Measurements from ENCODE around the gene ARFGAP3. TPM values are rescaled to one million over a fixed set of nuclear protein-coding genes. Genes with fewer than 3 reads are reported as not detected.
A peak's percentile ranks its signal among the peaks of the same experiment; 100 is the strongest.

The ARFGAP3 gene
- total RNA-seq, 4 donors from 2014 or later: 36.9 to 78.6 (median 52.0) TPM

- Histone ChIP-seq H3K36me3 (peaks cover 0 to 71% (median 0%) of the 10 kb centered on the region in 3 donors), H3K27me3 (no peaks in the 10 kb centered on the region), H3K4me3 (no peak overlapping the region), H3K4me1 (peaks cover 0 to 14% (median 0%) of the 10 kb centered on the region in 4 donors), H3K9me3 (no peaks in the 10 kb centered on the region), H3K27ac (no peak overlapping the region)
- TF ChIP-seq EP300 (IDR thresholded peaks at IDR 0.05) (no peak), POLR2A (IDR thresholded peaks at IDR 0.05) (no peak)
- TF ChIP-seq, protein P1, sequence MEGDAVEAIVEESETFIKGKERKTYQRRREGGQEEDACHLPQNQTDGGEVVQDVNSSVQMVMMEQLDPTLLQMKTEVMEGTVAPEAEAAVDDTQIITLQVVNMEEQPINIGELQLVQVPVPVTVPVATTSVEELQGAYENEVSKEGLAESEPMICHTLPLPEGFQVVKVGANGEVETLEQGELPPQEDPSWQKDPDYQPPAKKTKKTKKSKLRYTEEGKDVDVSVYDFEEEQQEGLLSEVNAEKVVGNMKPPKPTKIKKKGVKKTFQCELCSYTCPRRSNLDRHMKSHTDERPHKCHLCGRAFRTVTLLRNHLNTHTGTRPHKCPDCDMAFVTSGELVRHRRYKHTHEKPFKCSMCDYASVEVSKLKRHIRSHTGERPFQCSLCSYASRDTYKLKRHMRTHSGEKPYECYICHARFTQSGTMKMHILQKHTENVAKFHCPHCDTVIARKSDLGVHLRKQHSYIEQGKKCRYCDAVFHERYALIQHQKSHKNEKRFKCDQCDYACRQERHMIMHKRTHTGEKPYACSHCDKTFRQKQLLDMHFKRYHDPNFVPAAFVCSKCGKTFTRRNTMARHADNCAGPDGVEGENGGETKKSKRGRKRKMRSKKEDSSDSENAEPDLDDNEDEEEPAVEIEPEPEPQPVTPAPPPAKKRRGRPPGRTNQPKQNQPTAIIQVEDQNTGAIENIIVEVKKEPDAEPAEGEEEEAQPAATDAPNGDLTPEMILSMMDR (IDR thresholded peaks at IDR 0.05): no peak
- no peak for DNase-seq (ENCODE audit: low spot score in 2 of 2)
- 67% methylated on average over 2 of the region's 2 CpGs for WGBS, 2 donors
Measured at GRCh38 chr22:42814215-42814614, 42.9 kb downstream of the ARFGAP3 start.

- peaks cover 0 to 14% (median 0%) of the 10 kb centered on the region in 4 donors for H3K4me1 ChIP-seq
- no peak overlapping the region for H3K4me3 ChIP-seq
- TF ChIP-seq POLR2A (IDR thresholded peaks at IDR 0.05) (no peak), EP300 (IDR thresholded peaks at IDR 0.05) (no peak)
- TF ChIP-seq, protein P1 (IDR thresholded peaks at IDR 0.05): no peak
- H3K27ac ChIP-seq: peak overlapping the region in 1 of 4 donors; percentile 32
- WGBS, 2 donors: 50 to 55% methylated on average over 7 of the region's 7 CpGs
- H3K27me3 ChIP-seq: no peaks in the 10 kb centered on the region
- no peaks in the 10 kb centered on the region for H3K9me3 ChIP-seq
- peaks cover 0 to 78% (median 0%) of the 10 kb centered on the region in 3 donors for H3K36me3 ChIP-seq
- no peak for DNase-seq (ENCODE audit: low spot score in 2 of 2)
Measured at GRCh38 chr22:42813501-42813900, 43.6 kb downstream of the ARFGAP3 start.

DNA sequence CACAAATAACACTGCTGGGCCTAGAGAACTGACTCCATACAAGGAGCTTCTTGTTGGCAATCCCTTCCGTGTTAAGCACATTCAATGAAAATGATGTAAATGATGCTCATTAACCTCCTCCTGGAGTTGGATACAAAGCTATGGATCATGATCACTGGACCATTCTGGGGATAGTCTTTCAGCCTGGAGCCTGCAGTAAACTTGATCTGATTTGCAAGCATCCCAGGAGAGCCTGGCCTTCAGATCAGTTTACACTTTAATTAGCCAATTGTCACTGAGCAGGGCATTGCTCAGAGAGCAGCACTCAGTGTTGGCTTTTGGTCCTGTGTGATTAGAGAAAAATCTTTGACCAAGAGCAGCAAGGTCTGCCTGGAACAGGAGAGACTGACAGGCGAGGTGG lies 45.6 kb downstream of the ARFGAP3 start:
- WGBS, 2 donors: 61 to 78% methylated on average over 2 of the region's 2 CpGs
- no peaks in the 10 kb centered on the region for H3K27me3 ChIP-seq
- H3K36me3 ChIP-seq: peaks cover 0 to 94% (median 8%) of the 10 kb centered on the region in 3 donors
- TF ChIP-seq, protein P1 (IDR thresholded peaks at IDR 0.05): no peak
- TF ChIP-seq EP300 (IDR thresholded peaks at IDR 0.05) (no peak), POLR2A (IDR thresholded peaks at IDR 0.05) (no peak)
- H3K4me3 ChIP-seq: no peak overlapping the region
- no peak for DNase-seq (ENCODE audit: low spot score in 2 of 2)
- no peak overlapping the region for H3K27ac ChIP-seq
- H3K4me1 ChIP-seq: peaks cover 0 to 20% (median 0%) of the 10 kb centered on the region in 4 donors
- H3K9me3 ChIP-seq: no peaks in the 10 kb centered on the region

- DNase-seq (ENCODE audit: low spot score in 2 of 2): no peak
Measured at GRCh38 chr22:42808521-42808920, 48.6 kb downstream of the ARFGAP3 start.

GRCh38 chr22:42807185-42807584 lies 49.9 kb downstream of the ARFGAP3 start:
- TF ChIP-seq EP300 (IDR thresholded peaks at IDR 0.05) (no peak), POLR2A (IDR thresholded peaks at IDR 0.05) (no peak)
- TF ChIP-seq, protein P1 (IDR thresholded peaks at IDR 0.05): no peak
- peaks cover 0 to 20% (median 0%) of the 10 kb centered on the region in 4 donors for H3K4me1 ChIP-seq
- no peaks in the 10 kb centered on the region for H3K27me3 ChIP-seq
- WGBS, 2 donors: 76 to 89% methylated on average over 6 of the region's 6 CpGs
- DNase-seq (ENCODE audit: low spot score in 2 of 2): no peak
- peak overlapping the region in 1 of 4 donors; percentile 82 for H3K27ac ChIP-seq
- peaks cover 0 to 99% (median 13%) of the 10 kb centered on the region in 3 donors for H3K36me3 ChIP-seq
- H3K4me3 ChIP-seq: no peak overlapping the region
- H3K9me3 ChIP-seq: no peaks in the 10 kb centered on the region

More at GRCh38 chr22:42808521-42808920, 48.6 kb downstream of the ARFGAP3 start:
- Histone ChIP-seq H3K9me3 (no peaks in the 10 kb centered on the region), H3K4me3 (no peak overlapping the region), H3K4me1 (peaks cover 0 to 21% (median 0%) of the 10 kb centered on the region in 4 donors), H3K36me3 (peaks cover 0 to 100% (median 13%) of the 10 kb centered on the region in 3 donors), H3K27ac (no peak overlapping the region), H3K27me3 (no peaks in the 10 kb centered on the region)
- WGBS, 2 donors: 84 to 87% methylated on average over 3 of the region's 3 CpGs
- TF ChIP-seq EP300 (IDR thresholded peaks at IDR 0.05) (no peak), POLR2A (IDR thresholded peaks at IDR 0.05) (no peak)
- TF ChIP-seq, protein P1 (IDR thresholded peaks at IDR 0.05): no peak

Measured in tibial nerve (tissue), 4 donors.